Uterus (tissue), 2 donors: ENCODE results near the gene ALKBH3.

ENCODE experiments used
- CTCF ChIP-seq, 4 experiments: fragments of 200-600 bp in 2 of 4; fragments of 450-650 bp in 2 of 4; sonication (generic) in 2 of 4; IDR thresholded peaks; one replicate each; pipeline ENCODE4 v1.5.1; 2016 to 2019; ENCODE audit warnings: antibody characterized with exemption in 4 of 4, mild to moderate bottlenecking in 2 of 4, moderate library complexity in 1 of 4
- POLR2A ChIP-seq, 2 donors: fragments of 450-650 bp; IDR thresholded peaks; one replicate each; pipeline ENCODE4 v1.6.1; 2016; ENCODE audit warnings: antibody characterized with exemption in 2 of 2, mild to moderate bottlenecking in 1 of 2, moderate library complexity in 1 of 2

GRCh38 chr11:43853781-43854180 lies 26.9 kb upstream of the ALKBH3 start:
- no peak for TF ChIP-seq CTCF (IDR thresholded peaks at IDR 0.05)
- TF ChIP-seq POLR2A (IDR thresholded peaks at IDR 0.05) = no peak
